Glomerular visceral epithelial cell (primary cell): Measurements from ENCODE around the gene UBL4A.

ENCODE experiments used
- DNase-seq: peaks from one replicate; pipeline ENCODE4 v3.0.0-alpha.2; 2016; ENCODE audit errors: extremely low spot score

The UBL4A gene

DNA sequence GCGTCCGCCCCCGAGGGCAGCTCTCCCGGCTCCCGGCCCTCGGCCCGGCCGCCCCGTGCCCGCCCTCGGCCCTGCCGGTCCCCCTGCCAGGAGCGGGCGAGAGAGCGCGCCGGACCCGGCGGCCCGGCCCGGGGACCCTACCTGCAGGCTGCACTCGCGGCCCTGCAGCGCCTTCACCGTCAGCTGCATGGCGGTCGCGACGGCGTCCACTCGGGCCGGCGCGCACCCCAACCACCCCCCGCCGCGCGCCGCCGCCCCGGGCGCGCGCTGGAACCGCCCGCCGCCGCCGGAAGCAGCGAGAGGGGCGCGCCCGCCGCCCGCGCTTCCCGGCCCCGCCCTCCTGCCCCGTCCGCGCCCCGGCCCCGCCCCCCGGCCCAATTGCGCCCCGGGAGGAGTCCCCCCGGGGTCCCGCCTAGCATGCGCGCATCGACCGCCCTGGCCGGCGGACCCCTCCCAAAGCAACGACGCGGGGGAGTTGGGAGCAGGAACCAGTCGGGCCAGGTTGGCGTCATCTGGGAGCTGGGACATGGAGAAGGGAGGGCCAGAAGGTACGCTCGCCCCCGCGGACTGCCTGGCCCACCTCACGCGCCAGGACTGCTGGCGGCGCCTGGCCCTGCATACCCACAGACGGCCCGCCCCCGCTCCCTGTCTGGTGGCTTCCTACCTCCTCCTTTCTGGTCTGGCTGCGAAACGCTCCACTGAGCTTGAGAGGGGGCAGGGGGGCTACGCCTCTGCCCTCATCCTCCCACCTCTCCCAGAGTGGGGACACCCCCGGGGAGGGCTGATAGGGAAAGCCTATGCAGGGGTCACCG, at the start of gene UBL4A:
TSS of gene UBL4A (minus strand) at position 220 of the 812 bp plus-strand sequence. CDS start at position 189, 31 bp downstream.
- peak; percentile 69 for DNase-seq

DNA sequence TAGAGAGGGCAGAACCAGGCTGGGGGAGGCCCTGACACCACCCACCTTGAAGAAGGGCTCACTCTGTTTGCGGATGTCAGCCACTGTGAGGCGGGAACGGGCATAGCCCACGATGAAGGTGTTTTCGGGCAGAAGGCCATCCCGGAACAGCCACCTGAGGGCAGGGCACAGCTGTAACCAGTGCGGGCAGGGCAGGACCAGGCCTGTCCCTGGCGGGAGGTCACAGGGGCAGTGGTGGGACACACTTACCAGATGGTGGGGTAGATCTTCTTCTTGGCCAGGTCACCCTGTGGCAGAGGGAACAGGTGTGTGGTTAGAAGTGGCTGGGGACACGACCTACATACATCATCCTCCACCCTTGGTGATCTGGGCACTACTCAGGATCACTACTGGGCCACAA, 49.5 kb upstream of the UBL4A start:
- no peak for DNase-seq

DNA sequence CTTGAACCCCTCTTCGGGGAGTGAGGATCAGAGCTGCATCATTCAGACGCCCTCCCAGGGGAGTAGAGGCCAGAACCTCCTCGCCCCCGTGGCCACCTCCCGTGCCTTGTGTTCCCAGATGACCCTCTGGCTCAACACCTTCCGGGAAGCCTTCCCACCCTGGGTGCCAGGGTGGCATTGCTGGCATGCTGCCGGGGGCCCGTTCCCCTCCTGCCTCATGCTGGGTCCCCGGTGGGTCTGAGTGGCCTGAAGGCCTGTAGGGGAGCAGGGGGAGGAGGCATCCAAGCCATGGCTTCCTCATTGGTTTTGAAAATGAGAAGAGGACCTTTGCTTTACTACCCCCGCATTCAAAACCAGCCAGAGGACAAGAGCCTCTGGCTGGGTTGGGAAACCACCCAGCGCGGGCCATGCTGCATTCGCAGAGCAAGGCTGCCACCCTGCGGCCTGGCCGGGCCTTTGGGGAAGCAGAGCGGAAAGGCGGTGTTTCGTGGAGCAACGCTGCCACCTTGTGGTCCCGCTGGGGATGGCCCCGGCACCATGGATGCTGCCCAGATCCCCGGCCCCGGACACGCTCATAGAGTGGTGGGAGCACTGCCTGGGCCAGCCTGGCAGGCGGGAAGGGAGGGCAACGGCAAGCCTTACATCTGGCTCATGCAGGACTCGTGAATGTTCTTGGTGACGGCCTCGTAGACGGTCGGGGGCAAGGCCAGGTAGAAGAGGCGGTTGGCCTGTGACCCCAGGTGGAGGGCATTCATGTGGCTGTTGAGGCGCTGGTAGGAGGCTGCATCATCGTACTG, 48.3 kb upstream of the UBL4A start:
- DNase-seq: peak; percentile 79

DNA sequence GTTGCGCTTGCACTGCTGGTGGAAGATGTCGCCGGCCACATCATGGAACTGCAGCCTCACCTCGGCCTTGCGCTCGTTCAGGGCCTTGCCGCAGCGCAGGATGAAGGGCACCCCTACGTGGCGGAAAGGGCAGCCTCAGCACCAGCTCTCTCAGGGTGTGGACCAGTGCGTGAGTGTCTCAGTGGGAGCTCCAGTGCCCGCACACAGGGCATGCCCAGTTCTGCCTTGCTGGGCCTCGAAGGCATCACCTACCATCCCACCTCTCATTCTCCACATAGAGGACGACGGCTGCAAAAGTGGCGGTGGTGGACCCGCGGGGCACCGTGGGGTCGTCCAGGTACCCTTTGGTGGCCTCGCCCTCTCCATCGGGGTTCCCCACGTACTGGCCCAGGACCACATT, 46.3 kb upstream of the UBL4A start:
- DNase-seq: no peak

DNA sequence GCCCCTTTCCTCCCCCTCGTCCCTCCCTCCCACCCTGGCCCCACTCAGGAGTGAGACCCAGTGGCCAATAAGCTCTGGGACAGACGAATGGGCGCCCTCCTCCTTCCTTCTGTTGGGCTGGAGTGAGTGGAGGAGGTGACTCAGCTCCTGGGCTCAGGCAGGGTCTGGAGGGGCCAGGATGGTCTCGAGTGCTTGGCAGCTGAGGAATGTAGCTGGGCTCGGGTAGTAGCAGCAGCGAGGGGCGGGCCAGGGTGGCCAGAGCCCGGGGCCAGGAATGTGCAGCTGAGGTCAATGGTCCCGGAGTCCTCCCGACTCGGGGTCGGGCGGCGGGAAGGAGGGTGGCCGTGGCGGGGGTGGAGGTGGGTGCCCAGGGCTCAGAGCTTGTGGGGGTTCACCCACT, 45.2 kb upstream of the UBL4A start:
- peak; percentile 72 for DNase-seq

DNA sequence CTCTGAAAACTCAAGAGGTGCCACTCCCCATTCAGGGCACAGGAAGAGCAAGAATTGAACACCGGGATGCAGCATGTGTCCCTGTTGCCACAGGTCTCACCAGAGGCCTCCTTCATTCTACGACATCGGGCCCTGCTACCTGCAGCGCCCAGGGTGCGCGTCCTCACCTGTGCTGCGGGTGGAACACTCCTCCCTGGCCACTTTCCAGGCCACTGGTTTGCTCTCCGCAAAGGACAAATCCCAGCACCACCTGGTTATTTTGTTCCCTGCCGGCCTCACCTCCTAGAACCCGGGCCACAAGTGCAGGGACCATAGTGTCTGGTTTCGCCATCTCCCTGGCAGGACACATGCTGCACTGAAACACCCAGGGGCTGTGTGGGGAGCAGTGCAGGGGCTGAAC, 43.9 kb upstream of the UBL4A start:
- no peak for DNase-seq

DNA sequence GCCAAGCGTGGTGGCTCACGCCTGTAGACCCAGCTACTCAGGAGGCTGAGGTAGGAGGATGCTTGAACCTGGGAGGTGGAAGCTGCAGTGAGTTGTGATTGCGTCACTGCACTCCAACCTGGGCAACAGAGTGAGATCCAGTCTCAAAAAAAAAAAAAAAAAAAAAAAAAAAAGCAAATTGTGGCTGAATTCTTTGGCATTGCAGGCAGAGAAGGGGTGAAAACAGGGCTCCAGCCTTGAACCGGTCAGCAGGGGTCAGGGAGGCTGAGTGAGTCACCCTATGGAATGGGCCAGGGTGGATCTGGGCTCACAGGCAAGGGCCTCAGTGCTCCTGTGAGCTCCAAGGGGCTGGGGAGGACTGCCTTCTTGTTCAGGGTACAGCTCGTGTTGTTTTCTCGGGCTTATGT, 42.8 kb upstream of the UBL4A start:
- peak; percentile 34 for DNase-seq

GRCh38 chrX:154526901-154527675, 40.7 kb upstream of the UBL4A start:
- peak; percentile 74 for DNase-seq

GRCh38 chrX:154525606-154526490, 39.4 kb upstream of the UBL4A start:
- DNase-seq: no peak

GRCh38 chrX:154519389-154519788, 33.0 kb upstream of the UBL4A start:
- DNase-seq: no peak

DNA sequence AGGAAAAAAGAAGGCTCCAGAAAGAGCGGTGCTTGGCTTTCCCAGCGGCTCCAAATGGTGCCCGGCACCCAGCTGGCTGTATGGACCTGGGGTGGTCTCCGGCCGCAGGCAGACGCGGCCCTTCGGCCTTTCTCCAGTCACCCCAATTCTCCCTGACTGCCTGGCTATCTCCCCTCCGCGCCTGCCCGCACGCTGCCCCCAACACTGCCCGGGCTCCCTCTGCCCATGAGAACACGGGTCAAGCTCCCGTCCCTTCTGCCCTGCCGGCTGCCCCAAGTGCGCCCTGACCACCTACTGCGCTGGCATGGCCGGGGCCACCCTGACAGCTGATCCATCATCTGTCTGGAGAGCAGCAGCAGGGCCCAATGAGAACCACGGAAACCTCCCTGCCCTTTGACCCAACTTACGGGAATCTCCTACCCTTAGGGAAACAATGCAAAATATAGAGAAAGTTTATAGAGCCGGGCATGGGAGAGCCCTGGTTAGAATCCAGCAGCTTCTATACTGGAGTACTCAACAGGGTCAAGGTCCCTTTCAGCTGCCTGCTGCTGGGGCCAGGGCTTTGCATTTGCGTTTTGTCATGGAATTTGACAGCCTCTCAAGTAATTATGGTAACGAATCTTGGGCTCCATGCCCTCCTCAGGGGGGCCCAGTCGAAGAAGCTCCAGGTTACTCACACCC, 30.8 kb upstream of the UBL4A start:
- no peak for DNase-seq

GRCh38 chrX:154516656-154517100, 30.3 kb upstream of the UBL4A start:
- DNase-seq: no peak

DNA sequence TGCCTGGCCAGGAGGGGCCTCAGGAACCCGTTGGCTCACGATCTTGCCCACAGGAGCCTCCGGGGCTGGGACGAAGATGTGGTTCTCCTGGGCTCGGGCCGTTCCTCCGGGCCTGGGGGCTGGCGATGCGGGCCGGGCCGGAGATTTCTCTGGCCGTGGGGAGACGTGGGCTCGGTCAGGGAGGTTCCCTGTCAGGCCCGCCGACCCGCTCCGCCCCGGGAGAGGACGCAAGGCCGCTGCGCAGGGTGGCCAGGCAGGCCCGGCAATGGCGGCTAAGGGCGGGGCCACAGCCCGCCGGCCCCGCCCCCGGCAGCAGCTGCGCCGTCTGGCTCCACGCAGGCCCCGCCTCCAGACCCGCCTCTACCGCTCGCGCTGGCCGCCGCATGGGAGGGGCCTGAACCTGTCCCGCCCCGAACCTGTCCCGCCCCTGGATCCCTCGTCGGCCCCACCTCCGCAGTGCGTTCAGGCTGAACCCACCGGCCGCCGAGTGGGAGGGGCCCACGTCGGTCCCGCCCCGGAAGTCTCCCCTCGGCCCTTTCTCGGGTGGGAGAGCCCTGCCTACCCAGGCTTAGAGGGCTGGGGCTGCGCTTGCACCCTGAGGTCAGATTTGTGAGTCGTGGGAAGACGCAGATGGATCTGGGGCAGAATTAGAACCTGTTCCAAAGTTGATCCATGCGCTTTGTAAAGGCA, 29.7 kb upstream of the UBL4A start, which contains the start of gene FAM3A:
TSS of gene FAM3A (minus strand) at position 267 of the 690 bp plus-strand sequence. CDS start 460 bp downstream, outside the sequence.
- peak; percentile 90 for DNase-seq

DNA sequence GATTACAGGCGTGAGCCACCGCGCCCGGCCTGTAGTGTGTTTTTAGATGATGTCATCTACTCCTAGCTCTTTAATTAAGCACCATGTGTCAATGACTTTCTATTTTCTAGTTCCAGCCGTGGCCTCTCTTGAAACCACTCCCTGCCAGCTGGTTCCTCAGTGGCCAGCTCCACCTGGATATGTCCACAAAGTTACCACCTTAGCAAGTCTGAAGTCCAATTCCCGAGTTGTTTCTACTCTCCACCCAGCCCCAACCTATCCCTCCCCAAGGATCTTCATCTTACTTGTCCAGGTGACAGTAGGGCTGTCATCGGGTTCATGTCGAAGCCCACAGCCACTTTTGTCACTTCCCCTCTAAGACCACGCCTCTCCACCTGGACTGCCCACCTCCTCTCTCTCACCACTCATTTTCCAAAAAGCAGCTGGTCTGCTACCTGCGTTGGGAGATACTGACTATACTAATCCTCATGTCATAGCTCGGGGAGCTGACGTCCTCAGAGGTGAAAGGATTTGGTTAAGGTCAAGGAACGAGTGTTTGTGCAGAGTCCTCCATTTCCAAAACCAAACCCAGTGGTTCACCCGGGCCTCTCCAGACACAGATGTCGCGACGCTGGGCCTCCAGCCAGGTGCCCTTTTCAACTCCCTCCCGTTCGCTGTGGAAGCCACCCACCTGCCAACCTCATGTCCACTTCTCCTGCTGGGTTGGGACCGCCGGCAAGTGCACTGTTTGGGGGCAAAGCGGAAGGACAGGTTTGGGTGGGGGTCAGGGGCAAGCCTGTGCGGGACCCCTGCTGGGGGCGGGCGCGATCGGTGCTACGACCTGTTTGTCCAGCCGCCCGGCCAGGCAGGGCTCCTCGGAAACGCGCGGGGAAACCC, 28.9 kb upstream of the UBL4A start:
- DNase-seq: no peak

DNA sequence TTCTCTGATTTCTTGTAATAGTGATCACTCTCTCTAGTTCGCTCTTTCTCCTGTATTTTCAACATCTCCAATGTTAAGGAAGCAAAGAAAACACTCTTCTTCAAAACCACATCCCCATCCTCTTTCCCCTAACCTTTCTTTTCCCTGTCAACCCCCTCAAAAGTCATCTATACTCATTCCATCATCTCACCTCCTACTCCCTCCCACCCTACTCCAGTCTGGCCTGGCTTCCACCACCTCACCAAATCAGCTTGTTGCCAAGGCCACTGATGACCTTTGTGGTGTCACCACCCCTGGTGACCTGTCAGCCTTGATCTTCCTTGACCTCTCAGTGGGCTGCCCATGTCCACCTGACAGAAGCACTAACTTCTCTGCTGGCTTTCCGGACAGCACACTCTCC, 27.3 kb upstream of the UBL4A start:
- DNase-seq: no peak

DNA sequence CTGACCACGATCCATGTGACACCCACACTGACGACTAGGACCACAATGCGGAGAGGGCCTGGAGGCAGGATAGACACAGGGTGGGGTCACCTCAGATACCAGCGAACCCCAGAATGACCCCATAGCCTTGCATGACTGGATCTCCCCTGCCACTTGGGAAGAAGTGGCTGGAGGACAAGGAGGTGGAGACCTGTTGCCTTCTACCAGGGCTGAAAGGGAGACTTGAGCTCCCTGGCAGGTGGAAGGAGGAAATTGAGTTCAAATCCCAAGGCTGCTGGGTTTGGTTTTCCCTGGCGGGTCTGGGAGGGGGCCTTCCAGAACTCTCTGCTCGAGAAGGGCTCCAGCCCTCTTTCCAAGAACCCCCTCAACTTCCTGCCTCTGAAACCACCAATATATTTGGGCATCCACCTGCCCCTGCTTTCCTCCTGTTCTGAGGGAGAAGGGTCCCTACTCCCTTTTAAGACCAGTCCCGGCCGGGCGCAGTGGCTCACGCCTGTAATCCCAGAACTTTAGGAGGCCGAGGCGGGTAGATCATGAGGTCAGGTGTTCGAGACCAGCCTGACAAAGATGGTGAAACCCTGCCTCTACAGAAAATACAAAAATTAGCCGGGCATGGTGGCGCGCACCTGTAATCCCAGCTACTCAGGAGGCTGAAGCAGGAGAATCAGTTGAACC, 26.6 kb upstream of the UBL4A start:
- no peak for DNase-seq

GRCh38 chrX:154511761-154512160, 25.3 kb upstream of the UBL4A start:
- no peak for DNase-seq

- no peak for DNase-seq
These were observed 23.0 kb upstream of the UBL4A start for GRCh38 chrX:154509455-154509854.
